H1 (cell line): ENCODE results near the gene BSN. TPM values are rescaled to one million over a fixed set of nuclear protein-coding genes. Genes with fewer than 3 reads are reported as not detected.

Experiments
- CTCF ChIA-PET: fragments of 300-600 bp; sonication (Branson Sonifier 250); formaldehyde crosslinking; loops from one replicate; lab custom pipeline; 2021; ENCODE audit not compliant: partially characterized antibody; lab: Charles Lee
- POLR2A ChIA-PET: fragments of 300-600 bp; sonication (Branson Sonifier 250); formaldehyde crosslinking; loops from one replicate; lab custom pipeline; 2021; ENCODE audit warnings: inconsistent platforms; ENCODE audit not compliant: partially characterized antibody; lab: Charles Lee
- DNase-seq, 2 experiments: peaks; one replicate each; pipeline versions ENCODE4 v3.0.0 to v3.0.0-alpha.2; 2010 to 2022; ENCODE audit warnings: low spot score in 2 of 2, low read depth in 1 of 2, mixed read lengths in 1 of 2
- FAIRE-seq: peaks from 2 replicates; lab custom pipeline; 2011; peaks lifted over from hg19 to GRCh38; lab: Jason Lieb, UNC
- H2AFZ ChIP-seq: 2 replicates; pipeline ENCODE4 v1.8.1; 2012; ENCODE audit warnings: low read length, inconsistent platforms
- H2AK5ac ChIP-seq: 2 replicates; pipeline ENCODE4 v1.6.1; 2013; ENCODE audit warnings: low read depth, low read length
- H2BK120ac ChIP-seq: replicated peaks from 2 replicates; pipeline ENCODE3; 2013; ENCODE audit warnings: low read depth, low read length, inconsistent platforms
- H2BK12ac ChIP-seq: 2 replicates; pipeline ENCODE4 v1.6.1; 2013; ENCODE audit warnings: low read depth, low read length
- H2BK15ac ChIP-seq: 2 replicates; pipeline ENCODE4 v1.6.1; 2013; ENCODE audit warnings: low read length
- H2BK20ac ChIP-seq: 2 replicates; pipeline ENCODE4 v1.6.1; 2013; ENCODE audit warnings: low read length
- H2BK5ac ChIP-seq: 2 replicates; pipeline ENCODE4 v1.6.1; 2013; ENCODE audit warnings: low read depth, low read length
- H3K14ac ChIP-seq: 2 replicates; pipeline ENCODE4 v1.6.1; 2013; ENCODE audit warnings: inconsistent platforms; ENCODE audit not compliant: insufficient read length
- H3K18ac ChIP-seq: 2 replicates; pipeline ENCODE4 v1.6.1; 2013; ENCODE audit warnings: low read length; ENCODE audit errors: extremely low read depth
- H3K23ac ChIP-seq: 2 replicates; pipeline ENCODE4 v1.6.1; 2013; ENCODE audit warnings: inconsistent platforms; ENCODE audit not compliant: insufficient read length
- H3K23me2 ChIP-seq: 2 replicates; pipeline ENCODE4 v1.6.1; 2013; ENCODE audit warnings: low read depth, low read length
- H3K27ac ChIP-seq: 2 replicates; pipeline ENCODE4 v1.6.1; 2011; ENCODE audit warnings: low read depth, low read length, inconsistent platforms
- H3K27me3 ChIP-seq, 4 experiments: replicated peaks in 1 of 4; 1 replicate in 1 of 4; 2 replicates in 3 of 4; pipeline versions ENCODE4 v1.6.1 to v1.8.1; 2011 to 2013; ENCODE audit warnings: low read length in 3 of 4, mild to moderate bottlenecking in 3 of 4, inconsistent platforms in 2 of 4, mixed read lengths in 2 of 4, moderate library complexity in 1 of 4; ENCODE audit not compliant: control insufficient read depth in 3 of 4, insufficient read depth in 3 of 4; ENCODE audit errors: extremely low read depth in 1 of 4
- H3K36me3 ChIP-seq, 4 experiments: 2 replicates each; pipeline versions ENCODE4 v1.6.1 to v1.8.1; 2011 to 2013; ENCODE audit warnings: mild to moderate bottlenecking in 4 of 4, low read length in 3 of 4, moderate library complexity in 2 of 4, control low read depth in 1 of 4, inconsistent platforms in 1 of 4; ENCODE audit not compliant: insufficient read depth in 4 of 4, control insufficient read depth in 2 of 4
- H3K4ac ChIP-seq: replicated peaks from 2 replicates; pipeline ENCODE3; 2013; ENCODE audit warnings: low read length, low read depth, mixed read lengths, inconsistent platforms; ENCODE audit not compliant: insufficient read length
- H3K4me1 ChIP-seq, 4 experiments: replicated peaks in 1 of 4; 1 replicate in 1 of 4; 2 replicates in 3 of 4; pipeline versions ENCODE4 v1.6.1 to v1.8.1; 2011 to 2013; ENCODE audit warnings: low read length in 3 of 4, inconsistent platforms in 2 of 4, mixed read lengths in 1 of 4; ENCODE audit not compliant: insufficient read depth in 4 of 4, control insufficient read depth in 3 of 4
- H3K4me2 ChIP-seq, 2 experiments: 2 replicates each; pipeline versions ENCODE4 v1.6.1 to v1.8.1; 2011 to 2013; ENCODE audit warnings: low read depth in 2 of 2, low read length in 2 of 2, control low read depth in 1 of 2, inconsistent platforms in 1 of 2, mild to moderate bottlenecking in 1 of 2; ENCODE audit not compliant: insufficient read depth in 1 of 2
- H3K4me3 ChIP-seq, 4 experiments: fragments of 200-600, 300-600 bp in 1 of 4; sonication (generic), shearing (Covaris generic), sonication (Bioruptor Twin) in 1 of 4; 2 replicates each; pipeline versions ENCODE4 v1.5.1 to v1.8.1; 2011 to 2016; ENCODE audit warnings: low read length in 4 of 4, low read depth in 3 of 4, control low read depth in 2 of 4, inconsistent platforms in 2 of 4, mild to moderate bottlenecking in 2 of 4, mixed read lengths in 1 of 4, moderate library complexity in 1 of 4; ENCODE audit not compliant: insufficient read depth in 2 of 4; ENCODE audit errors: extremely low read depth in 1 of 4
- H3K56ac ChIP-seq: replicated peaks from 2 replicates; pipeline ENCODE3; 2013; ENCODE audit warnings: low read depth, mild to moderate bottlenecking, mixed read lengths, low read length, inconsistent platforms; ENCODE audit not compliant: insufficient read length
- H3K79me1 ChIP-seq: 2 replicates; pipeline ENCODE4 v1.6.1; 2013; ENCODE audit warnings: low read depth, low read length, control low read depth
- H3K79me2 ChIP-seq, 2 experiments: 2 replicates each; pipeline versions ENCODE4 v1.6.1 to v1.8.1; 2012 to 2013; ENCODE audit warnings: low read length in 2 of 2, mild to moderate bottlenecking in 2 of 2, inconsistent platforms in 1 of 2; ENCODE audit not compliant: insufficient read depth in 2 of 2, control insufficient read depth in 1 of 2
- H3K9ac ChIP-seq, 4 experiments: replicated peaks in 1 of 4; 1 replicate in 1 of 4; 2 replicates in 3 of 4; pipeline versions ENCODE4 v1.6.1 to v1.8.1; 2011 to 2013; ENCODE audit warnings: low read depth in 3 of 4, low read length in 3 of 4, control low read depth in 2 of 4, mild to moderate bottlenecking in 2 of 4, moderate library complexity in 2 of 4, inconsistent platforms in 1 of 4; ENCODE audit errors: extremely low read depth in 1 of 4
- H3K9me3 ChIP-seq, 2 experiments: 2 replicates each; pipeline versions ENCODE4 v1.6.1 to v1.8.1; 2012 to 2013; ENCODE audit warnings: mild to moderate bottlenecking in 2 of 2, moderate library complexity in 2 of 2, control low read depth in 1 of 2, inconsistent platforms in 1 of 2, low read depth in 1 of 2, low read length in 1 of 2, mixed read lengths in 1 of 2; ENCODE audit not compliant: insufficient read depth in 2 of 2
- H4K20me1 ChIP-seq, 2 experiments: replicated peaks in 1 of 2; 2 replicates each; pipeline versions ENCODE3 to v1.8.1; 2011 to 2013; ENCODE audit warnings: inconsistent platforms in 2 of 2, low read length in 2 of 2, mild to moderate bottlenecking in 1 of 2; ENCODE audit not compliant: insufficient read depth in 2 of 2, control insufficient read depth in 1 of 2
- H4K5ac ChIP-seq: 2 replicates; pipeline ENCODE4 v1.6.1; 2013; ENCODE audit warnings: low read length, low read depth, mixed read lengths, inconsistent platforms; ENCODE audit not compliant: insufficient read length
- H4K8ac ChIP-seq: 2 replicates; pipeline ENCODE4 v1.8.0; 2013; ENCODE audit warnings: mild to moderate bottlenecking, moderate library complexity, low read length, inconsistent platforms; ENCODE audit not compliant: insufficient read depth; ENCODE audit errors: extremely low read depth
- H4K91ac ChIP-seq: replicated peaks from 2 replicates; pipeline ENCODE3; 2013; ENCODE audit warnings: low read length, mixed read lengths, inconsistent platforms; ENCODE audit not compliant: insufficient read length
- CREB1 ChIP-seq: IDR thresholded peaks from 2 replicates; pipeline ENCODE4 v1.6.1; 2012; ENCODE audit warnings: inconsistent platforms
- HDAC2 ChIP-seq, 2 experiments: fragments of 300-600 bp in 1 of 2; sonication (generic) in 1 of 2; IDR thresholded peaks; 2 replicates each; pipeline ENCODE4 v1.6.1; 2011 to 2012; ENCODE audit warnings: low read depth in 2 of 2, low read length in 2 of 2, mild to moderate bottlenecking in 2 of 2, moderate library complexity in 2 of 2, borderline replicate concordance in 1 of 2, inconsistent platforms in 1 of 2
- HDAC6 ChIP-seq: IDR thresholded peaks from one replicate; pipeline ENCODE4 v1.7.1; 2012; ENCODE audit warnings: low read depth, mild to moderate bottlenecking, inconsistent platforms, low read length, moderate library complexity
- WGBS, 2 experiments: shearing (Covaris generic) in 1 of 2; methylation state at CpG; one replicate each; pipeline versions ENCODE4 v1.1.6 to v1.1.7; 2013 to 2015; ENCODE audit warnings: low lambda C conversion rate in 2 of 2, mixed read lengths in 2 of 2, inconsistent platforms in 1 of 2, low coverage in 1 of 2, missing lambda C conversion rate in 1 of 2; ENCODE audit not compliant: insufficient replicate concordance in 2 of 2, insufficient coverage in 1 of 2, insufficient read length in 1 of 2; ENCODE audit errors: extremely low coverage in 1 of 2, missing lambda C conversion rate in 1 of 2; 5-methylcytosine and 5-hydroxymethylcytosine counted together
- polyA plus RNA-seq, 7 experiments: library from polyadenylated mRNA; depleted of rRNA in 3 of 7; stranded (reverse) in 5 of 7; unstranded in 2 of 7; fragments of >200 nt in 5 of 7; fragments of 200-250 nt in 2 of 7; gene quantifications; 1 replicate in 5 of 7; 2 replicates in 1 of 7; 4 replicates in 1 of 7; pipeline versions ENCODE4 v1.2.1 to v1.2.3, GENCODE V29; 2011 to 2013; ENCODE audit warnings: missing spikeins in 2 of 7, mixed read lengths in 2 of 7
- total RNA-seq: library from RNA; stranded (reverse); fragmentation: NEBNext Ultra II Directional; extraction: Animal tissue kit (Norgen Biotek cat#: 25700); gene quantifications from 2 replicates; pipeline ENCODE4 v1.2.1, GENCODE V29; 2021

BSN gene
- total and polyA plus RNA-seq, 2 of the 8 experiments (the other 6 are each of a cell fraction or from before 2014, with no cell fraction given), result 0.60 to 3.0 TPM

GRCh38 chr3:49518441-49518840 is 35.8 kb upstream of the BSN start:
- Histone ChIP-seq H2BK120ac (no peak overlapping the region), H3K4me2 (no peak overlapping the region), H3K27me3 (no peaks in the 10 kb centered on the region), H4K20me1 (peaks cover 2 to 13% of the 10 kb centered on the region in 2 experiments), H2AFZ (no peak overlapping the region), H4K91ac (no peak overlapping the region), H3K79me2 (peaks cover 0 to 38% of the 10 kb centered on the region in 2 experiments; a peak in 3 of 4 replicates), H3K4ac (no peak overlapping the region), H2BK12ac (no peak overlapping the region), H2BK20ac (no peak overlapping the region), H3K9me3 (no peaks in the 10 kb centered on the region), H3K56ac (no peak overlapping the region), H3K18ac (no peak overlapping the region), H4K5ac (no peak overlapping the region), H3K23me2 (no peaks in the 10 kb centered on the region), H4K8ac (no peak overlapping the region), H3K36me3 (peaks cover 3 to 34% (median 10%) of the 10 kb centered on the region in 4 experiments; a peak in 5 of 8 replicates), H3K79me1 (peaks cover 12% of the 10 kb centered on the region), H3K14ac (no peak overlapping the region), H3K23ac (no peak overlapping the region), H2BK5ac (no peak overlapping the region), H3K9ac (no peak overlapping the region), H2BK15ac (no peak overlapping the region), H2AK5ac (no peak overlapping the region), H3K4me1 (peaks cover 0 to 4% (median 0%) of the 10 kb centered on the region in 4 experiments; a peak in 3 of 7 replicates), H3K4me3 (no peak overlapping the region), H3K27ac (no peak overlapping the region)
- FAIRE-seq (no peak), DNase-seq (no peak)
- ChIA-PET POLR2A (interaction anchor here (0.7 to 1.2 kb wide), 2 partner anchors 8 to 17 kb away, joined by 3 read pairs; no protein-coding TSS in a partner anchor), CTCF (interaction anchor here (0.6 to 6.9 kb wide), 6 partner anchors 9 to 70 kb away, joined by 3 to 25 read pairs (median 6); no protein-coding TSS in a partner anchor)
- WGBS, 2 experiments, result 86% methylated on average over 5 of the region's 5 CpGs; no CpG with 5 or more reads in 1 of the 2 experiments
- TF ChIP-seq HDAC2 (IDR thresholded peaks at IDR 0.05; ENCODE audit: borderline replicate concordance in 1 of 2, low read depth in 2 of 2, low read length in 2 of 2) (no peak), HDAC6 (no peak), CREB1 (no peak)
